ENCODE results near the gene MIA3.
A peak's percentile ranks its signal among the peaks of the same experiment; 100 is the strongest.
"Not testable (repeated sequence)": the region's sequence is repeated elsewhere in the genome, so short reads cannot be mapped to it uniquely, and the experiment has no call there.

MIA3 gene, protein sequence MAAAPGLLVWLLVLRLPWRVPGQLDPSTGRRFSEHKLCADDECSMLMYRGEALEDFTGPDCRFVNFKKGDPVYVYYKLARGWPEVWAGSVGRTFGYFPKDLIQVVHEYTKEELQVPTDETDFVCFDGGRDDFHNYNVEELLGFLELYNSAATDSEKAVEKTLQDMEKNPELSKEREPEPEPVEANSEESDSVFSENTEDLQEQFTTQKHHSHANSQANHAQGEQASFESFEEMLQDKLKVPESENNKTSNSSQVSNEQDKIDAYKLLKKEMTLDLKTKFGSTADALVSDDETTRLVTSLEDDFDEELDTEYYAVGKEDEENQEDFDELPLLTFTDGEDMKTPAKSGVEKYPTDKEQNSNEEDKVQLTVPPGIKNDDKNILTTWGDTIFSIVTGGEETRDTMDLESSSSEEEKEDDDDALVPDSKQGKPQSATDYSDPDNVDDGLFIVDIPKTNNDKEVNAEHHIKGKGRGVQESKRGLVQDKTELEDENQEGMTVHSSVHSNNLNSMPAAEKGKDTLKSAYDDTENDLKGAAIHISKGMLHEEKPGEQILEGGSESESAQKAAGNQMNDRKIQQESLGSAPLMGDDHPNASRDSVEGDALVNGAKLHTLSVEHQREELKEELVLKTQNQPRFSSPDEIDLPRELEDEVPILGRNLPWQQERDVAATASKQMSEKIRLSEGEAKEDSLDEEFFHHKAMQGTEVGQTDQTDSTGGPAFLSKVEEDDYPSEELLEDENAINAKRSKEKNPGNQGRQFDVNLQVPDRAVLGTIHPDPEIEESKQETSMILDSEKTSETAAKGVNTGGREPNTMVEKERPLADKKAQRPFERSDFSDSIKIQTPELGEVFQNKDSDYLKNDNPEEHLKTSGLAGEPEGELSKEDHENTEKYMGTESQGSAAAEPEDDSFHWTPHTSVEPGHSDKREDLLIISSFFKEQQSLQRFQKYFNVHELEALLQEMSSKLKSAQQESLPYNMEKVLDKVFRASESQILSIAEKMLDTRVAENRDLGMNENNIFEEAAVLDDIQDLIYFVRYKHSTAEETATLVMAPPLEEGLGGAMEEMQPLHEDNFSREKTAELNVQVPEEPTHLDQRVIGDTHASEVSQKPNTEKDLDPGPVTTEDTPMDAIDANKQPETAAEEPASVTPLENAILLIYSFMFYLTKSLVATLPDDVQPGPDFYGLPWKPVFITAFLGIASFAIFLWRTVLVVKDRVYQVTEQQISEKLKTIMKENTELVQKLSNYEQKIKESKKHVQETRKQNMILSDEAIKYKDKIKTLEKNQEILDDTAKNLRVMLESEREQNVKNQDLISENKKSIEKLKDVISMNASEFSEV (N-terminal part only)

DNA sequence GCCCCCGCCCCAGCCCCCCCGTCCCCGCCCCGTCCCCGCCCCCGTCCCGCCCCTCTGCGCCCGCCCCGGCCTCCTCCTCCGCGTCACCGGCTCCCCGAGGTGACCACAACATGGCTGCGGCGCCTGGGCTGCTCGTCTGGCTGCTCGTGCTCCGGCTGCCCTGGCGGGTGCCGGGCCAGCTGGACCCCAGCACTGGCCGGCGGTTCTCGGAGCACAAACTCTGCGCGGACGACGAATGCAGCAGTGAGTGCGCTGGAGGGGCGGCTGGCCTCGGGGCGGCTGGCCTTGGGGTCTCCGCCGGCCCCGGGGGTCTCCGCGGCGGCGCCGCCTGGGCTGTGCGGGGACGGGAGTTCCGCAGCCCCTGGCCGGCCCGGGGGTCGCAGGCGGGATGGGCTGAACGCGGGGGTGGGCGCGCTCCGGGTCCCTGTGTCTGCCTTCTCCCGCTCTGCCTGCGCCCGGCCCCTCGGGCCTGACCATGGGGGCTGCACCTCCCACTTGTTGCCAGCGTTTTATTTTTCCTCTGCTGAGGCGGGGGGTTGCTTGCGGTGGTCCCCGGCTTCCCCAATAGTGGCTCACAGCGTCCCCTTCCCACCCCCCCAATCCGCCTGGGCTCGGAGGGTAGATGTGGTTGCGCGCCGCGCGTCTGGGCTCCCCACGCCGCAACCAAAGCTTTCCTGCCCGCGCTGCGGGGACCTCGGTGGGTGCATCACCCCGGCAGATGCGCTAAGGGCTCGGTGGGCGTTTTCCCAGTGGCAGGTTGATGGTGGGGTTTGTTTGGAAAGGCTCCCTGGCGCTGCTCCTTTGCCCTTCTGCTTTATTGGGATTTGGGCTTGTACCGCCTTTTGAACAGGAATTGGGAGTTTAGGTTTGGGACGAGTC is at the start of gene MIA3:
Gene MIA3, plus strand, starts transcription at position 97 of the 879 bp plus-strand sequence. Its CDS starts 14 bp downstream, at position 111.
- peak; percentile 91 for DNase-seq (ENCODE audit: low spot score)

DNA sequence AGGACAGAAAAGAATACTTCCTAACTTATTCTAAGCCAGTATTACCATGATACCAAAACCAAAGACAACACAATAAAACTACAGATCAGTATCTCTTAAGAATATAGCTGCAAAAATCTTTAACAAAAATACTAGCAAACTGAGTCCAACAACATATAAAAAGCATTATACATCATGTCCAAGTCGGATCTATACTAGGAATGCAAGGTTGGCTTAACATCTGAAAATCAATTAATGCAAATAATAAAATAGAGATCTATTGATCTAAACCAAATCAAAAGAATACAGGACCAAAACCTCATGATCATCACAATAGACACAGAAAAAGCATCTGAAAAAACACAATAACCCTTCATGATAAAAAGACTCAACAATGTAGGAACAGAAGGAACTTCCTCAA is 47.1 kb upstream of the MIA3 start:
- no peak for DNase-seq (ENCODE audit: low spot score)

DNA sequence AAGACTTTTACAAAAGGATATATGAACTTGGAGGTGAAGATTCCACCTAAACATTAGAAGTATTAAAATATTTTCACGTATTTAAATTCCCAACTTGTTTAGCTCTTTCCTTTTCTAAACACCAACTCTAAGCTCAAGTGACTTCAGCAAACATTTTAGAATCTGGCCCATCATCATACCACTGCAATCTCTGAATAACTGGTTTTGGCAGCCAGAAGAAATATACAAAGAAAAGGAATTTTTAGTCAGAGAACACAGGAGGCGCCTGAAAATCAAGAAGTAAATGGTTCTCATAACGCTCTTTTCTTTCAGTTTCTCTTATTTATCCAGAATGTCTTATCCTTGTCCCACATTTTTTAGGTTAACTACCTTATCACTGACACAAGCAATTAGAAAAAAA is 38.6 kb upstream of the MIA3 start:
- DNase-seq (ENCODE audit: low spot score) = no peak

DNA sequence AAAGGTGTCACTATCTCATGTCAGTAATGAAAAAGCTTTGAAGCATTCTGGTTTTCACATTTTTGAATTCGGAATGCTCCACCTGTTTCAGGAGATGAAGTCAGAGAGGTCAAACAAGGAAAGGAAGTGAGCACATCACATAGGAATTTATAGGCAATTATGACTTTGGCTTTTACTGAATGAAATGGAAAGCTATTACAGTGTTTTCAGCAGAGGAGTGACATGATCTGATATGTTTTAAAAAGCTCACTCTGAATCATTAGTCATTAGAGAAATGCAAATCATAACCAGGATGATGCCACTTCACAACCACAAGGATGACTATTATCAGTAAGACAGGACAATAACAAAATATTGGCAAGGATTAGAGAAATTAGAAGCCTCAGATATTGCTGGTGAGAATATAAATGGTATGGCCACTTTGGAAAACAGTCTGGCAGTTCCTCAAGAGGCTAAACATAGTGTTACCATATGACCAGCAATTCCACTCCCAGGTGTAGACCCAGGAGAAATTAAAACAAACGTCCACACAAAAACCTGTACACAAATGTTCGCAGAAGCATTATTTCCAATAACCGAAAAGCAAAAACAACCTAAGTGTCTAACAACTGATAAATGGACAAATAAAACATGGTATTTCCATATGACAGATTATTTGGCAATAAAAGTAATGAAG is 35.7 kb upstream of the MIA3 start:
- no peak for DNase-seq (ENCODE audit: low spot score)

DNA sequence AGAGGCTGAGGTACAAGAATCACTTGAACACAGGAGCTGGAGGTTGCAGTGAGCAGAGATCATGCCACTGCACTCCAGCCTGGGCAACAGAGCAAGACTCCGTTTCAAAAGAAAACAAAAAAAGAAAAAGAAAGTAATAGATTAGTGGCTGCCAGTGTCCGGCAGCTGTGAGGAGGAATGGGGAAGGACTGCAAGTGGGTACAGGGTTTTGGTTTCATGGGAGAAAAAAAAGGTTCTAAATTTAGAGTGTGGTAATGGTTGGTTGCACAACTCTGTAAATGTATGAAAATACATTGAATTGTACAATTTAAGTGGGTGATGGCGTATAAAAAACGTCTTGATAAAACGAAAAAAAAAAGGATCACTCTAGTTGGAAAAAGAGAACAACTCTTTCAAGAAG is 34.8 kb upstream of the MIA3 start:
- DNase-seq (ENCODE audit: low spot score) = no peak

DNA sequence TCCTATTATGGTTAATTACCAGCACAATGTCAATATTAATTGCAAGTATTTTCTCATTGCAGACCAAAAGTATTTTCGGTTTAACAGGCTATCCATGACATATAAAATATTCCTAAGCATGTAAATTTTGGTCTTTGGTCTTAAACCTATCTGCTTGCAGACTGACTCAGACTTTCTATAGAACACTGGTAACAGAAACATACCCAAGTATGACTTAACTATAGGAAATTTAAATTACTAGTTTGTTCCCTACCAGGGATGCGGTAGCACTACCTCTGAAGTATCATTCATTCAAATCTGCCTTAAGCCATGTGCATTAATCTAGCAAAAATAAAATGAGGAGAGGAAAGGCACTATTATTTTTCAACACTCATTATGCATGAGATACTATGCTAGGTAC is 31.1 kb upstream of the MIA3 start:
- DNase-seq (ENCODE audit: low spot score) = no peak

DNA sequence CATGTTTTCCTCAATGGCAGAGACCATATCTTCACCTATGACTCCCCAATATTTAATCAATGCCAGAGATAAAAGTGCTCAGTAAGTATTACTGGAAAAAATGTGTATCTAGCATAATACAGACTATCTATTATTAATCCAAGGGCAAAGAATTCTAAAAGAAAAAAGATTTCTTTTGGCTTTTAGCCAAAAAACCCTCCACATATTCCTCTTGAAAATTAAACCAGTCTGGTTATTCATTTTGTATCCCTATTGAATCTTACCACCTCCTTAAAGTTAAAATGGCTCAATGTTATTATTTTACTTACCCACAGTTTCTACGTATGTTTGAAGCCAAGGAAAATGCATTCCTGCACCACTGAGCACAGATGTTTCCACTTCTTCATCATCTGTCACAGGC is 29.8 kb upstream of the MIA3 start:
- DNase-seq (ENCODE audit: low spot score) = no peak

DNA sequence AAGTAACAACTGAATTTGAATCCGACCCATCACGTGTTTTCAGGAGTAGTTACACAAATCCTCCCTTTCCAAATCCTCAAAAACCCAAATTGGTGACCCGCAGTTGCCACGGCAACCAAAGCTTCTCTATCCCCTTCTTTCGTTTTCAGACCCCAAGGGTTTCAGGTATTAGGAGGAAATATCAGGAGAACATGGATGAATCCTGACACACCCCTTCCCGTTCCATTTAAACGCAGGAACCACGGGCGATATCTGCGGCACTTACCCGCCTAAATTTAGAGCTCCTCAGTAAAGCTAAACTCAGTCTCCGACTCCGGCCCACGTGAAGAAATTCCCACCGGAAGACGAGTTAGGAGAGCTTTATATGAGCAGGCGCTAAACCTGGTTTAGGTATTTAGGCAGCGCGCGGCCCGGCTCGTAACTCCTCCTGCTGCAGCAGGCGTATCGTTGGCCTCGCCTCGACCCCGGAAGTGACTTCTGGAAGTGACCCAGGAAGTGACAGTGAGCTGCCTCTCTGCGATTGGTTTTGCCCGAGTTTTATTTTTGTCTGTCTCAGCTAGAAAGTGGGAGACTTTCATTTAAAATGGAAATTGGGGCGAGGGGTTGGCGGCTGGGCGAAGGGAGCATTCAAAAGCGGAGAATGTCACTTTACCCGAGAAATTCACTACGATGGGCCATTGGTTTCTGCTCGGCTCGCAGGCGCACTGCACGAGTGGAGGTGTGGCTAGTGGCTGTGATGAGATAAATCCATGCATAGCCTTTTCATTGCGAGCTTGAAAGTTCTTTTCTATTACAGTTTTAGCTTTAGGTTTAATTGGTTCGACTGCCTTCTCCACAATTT is 28.2 kb upstream of the MIA3 start, which contains the start of gene TAF1A:
Gene TAF1A, minus strand, starts transcription at position 472 of the 841 bp plus-strand sequence.
- DNase-seq (ENCODE audit: low spot score) = peak; percentile 90

DNA sequence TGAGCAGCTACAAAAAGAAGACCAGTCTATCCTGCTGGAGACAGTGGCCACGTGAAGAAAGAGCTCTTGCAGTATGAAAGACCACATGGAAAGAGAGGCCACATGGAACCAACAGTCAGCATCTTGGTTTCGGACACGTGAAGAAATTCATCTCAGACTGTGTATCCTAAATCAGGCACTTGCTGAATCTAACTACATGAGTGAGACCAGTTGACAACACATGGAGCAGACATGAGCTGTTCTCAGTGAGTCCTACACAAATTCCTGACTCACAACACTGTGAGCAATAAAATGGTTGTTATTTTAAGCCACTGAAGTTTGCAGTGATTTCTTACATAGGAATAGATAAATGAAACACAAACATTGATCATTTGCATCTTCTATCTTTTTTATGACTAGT is 25.7 kb upstream of the MIA3 start:
- no peak for DNase-seq (ENCODE audit: low spot score)

DNA sequence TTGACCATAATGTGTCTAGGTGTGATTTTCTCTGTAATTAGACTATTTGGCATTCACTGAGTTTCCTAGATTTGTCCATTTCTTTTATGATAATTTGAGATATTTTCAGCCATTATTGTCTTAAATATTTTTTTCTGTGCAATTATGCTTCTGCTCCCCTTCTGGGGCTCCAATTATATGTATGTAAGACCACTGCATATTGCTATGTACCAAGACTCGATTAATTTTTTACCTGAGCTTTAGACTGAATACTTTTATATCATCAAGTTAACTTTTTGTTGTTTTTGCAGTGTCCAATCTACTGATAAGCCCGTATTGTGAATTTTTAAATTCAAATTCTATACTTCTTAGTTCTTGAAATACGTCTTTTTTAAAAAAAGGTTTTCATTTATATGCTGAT is 23.1 kb upstream of the MIA3 start:
- no peak for DNase-seq (ENCODE audit: low spot score)

DNA sequence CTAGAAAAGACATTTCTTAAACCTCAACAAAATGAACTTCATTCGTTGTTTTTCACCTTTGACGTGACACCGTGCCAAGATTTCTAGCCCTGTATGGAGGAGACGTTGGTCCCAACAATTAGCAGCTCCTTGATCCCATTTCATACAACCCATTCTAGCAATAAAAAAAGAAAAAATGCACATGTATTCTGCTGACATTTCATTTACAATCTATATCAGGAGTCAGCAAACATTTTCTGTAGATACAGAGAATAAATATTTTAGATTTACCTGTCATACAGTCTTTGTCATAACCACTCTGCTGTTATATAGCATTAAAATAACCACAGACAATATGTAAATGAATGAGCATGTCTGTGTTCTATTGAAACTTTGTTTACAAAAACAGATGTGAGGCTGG is 21.2 kb upstream of the MIA3 start:
- DNase-seq (ENCODE audit: low spot score) = no peak

DNA sequence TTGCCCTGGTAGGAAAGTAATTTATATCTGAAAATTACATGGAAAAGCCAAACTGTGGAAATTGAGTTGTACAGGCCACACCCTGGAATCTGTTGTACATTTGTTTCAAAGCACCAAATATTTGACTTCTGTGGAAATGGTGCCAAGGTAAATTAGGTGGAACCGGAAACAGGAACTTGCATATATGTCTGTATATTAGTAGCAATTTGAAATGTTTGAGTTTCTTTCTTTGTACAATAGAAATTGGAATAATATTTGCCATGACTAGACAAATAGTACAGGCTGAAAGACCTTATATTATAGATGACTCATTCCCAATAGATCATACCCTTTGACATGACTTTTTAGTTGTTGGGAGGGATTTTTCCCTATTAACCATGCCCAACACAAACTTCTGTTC is 17.6 kb upstream of the MIA3 start:
- no peak for DNase-seq (ENCODE audit: low spot score)

DNA sequence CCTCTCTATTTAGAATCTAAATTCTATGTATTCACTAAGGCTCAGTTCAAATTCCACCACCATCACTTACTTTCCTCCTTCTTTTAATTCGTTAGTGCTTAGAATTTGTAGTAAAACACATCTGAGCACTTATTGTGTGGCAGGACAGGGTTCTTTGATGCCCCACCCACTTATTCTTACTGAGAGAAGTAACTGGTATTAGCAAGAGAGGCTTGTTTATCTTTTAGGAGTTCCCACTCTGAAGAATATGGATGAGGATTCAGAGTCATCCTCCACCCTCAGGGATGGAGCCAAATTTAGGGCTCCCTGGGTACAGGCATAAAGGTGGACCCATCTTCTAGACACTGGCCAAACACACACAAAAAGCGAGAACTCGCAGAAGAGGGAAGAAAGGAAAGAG is 16.6 kb upstream of the MIA3 start:
- no peak for DNase-seq (ENCODE audit: low spot score)

DNA sequence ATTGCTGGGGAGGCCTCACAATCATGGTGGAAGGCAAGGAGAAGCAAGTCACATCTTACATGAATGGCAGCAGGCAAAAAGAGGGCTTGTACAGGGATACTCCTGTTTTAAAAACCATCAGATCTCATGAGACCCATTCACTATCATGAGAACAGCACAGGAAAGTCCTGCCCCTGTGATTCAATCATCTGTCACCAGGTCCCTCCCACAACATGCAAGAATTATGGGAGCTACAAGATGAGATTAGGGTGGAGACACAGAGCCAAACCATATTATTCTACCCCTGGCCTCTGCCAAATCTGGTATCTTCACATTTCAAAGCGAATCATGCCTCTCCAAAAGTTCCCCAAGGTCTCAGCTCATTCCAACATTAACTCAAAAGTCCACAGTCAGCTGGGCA is 11.1 kb upstream of the MIA3 start:
- no peak for DNase-seq (ENCODE audit: low spot score)

DNA sequence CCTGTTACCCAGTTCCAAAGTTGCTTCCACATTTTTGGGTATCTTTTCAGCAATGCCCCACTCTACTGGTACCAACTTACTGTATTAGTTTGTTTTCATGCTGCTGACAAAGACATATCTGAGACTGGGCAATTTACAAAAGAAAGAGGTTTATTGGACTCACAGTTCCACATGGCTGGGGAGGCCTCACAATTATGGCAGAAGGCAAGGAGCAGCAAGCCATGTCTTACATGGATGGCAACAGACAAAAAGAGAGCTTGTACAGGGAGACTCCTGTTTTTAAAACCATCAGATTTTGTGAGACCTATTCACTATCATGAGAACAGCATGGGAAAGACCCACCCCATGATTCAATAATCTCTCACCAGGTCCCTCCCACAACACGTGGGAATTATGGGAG is 8.8 kb upstream of the MIA3 start:
- DNase-seq (ENCODE audit: low spot score) = not testable (repeated sequence)

DNA sequence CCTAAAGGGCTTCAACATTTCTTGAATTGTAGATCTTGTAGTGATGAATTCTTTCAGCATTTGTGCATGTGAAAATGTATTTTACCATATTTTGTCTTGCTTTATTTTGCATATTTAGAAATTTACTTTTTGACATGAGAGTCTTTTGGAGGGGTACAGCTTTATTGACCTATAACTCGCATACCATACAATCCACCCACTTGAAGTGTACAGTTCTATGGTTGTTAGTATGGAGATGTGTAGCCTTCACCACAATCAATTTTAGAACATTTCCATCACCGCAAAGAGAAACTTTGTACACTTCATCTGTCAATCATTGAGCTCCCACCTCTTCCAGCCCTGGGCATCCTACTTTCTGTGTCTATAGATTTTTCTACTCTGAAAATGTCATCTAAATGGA is 7.2 kb upstream of the MIA3 start:
- DNase-seq (ENCODE audit: low spot score) = no peak

DNA sequence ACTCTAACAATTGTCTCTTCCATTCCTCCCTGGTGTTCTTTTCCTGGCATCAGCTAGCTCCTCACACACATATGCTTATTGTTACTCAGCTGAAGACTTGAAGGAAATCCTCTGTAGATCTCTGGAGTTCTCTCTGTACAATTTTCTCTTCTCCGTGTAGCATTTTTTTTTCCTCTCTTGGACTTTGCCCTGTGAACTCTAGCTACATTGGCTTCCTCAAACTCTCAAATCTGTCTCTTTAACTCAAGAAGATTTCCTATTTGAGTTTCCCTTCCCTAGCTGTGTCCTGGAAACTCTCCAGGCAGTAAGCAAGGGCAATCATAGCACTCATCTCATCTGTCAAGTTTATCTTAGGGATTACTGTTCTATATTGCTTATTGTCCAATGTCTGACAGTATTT is 4.3 kb upstream of the MIA3 start:
- DNase-seq (ENCODE audit: low spot score) = no peak

DNA sequence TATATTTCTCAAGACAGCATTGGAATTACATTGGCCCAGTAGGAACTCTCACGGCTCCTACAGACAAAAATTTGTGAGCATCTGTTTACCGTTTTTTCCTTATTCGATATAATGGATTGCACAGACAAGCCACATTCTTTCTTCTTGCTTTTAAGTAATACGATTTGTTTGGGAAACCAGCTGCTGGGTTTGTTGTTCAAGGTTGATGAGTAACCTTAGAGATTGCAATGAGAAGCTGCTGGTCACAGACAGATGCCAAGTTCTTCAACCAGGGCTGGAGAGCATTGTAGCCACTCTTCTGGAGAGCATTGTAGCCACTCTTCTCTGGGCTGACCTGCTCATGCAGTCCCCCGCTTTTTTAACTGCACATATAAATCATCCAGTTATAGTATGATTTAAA is 1.4 kb upstream of the MIA3 start:
- DNase-seq (ENCODE audit: low spot score) = no peak

DNA sequence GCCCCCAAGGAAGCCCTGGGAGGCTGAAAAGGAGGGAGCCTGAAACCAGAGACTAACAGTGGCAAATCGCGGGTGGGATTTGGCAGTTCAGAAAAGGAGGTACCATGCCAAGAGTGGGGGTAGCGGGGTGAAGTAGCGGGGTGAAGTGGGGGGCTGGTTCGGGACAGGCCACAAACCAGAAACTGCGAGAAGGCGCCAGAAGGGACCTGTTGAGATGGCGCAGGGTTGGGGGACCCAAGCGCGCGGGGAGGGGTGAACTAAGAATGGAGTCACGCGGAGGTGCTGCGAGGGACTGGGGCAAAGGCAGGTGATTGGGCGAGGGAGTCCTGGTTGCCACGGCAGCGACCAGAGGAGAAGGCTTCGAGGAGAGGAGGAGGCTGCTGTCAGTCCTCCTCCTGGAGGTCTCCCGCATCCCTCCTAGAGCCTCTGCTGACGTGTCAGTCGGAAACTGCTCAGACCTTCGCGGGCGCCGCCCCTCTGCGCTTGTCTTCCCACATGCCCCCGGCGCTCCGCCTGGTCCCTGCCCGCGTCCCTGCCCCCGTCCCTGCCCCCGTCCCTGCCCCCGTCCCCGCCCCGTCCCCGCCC is 438 bp upstream of the MIA3 start:
- peak; percentile 93 for DNase-seq (ENCODE audit: low spot score)
